Activated naive CD4-positive, alpha-beta T cell (primary cell): ENCODE data around the gene CD109.
"Not testable (repeated sequence)": the region's sequence is repeated elsewhere in the genome, so short reads cannot be mapped to it uniquely, and the experiment has no call there.

Experiments used
- DNase-seq, 4 experiments: peaks; one replicate each; lab custom pipeline; 2025; lab: John Stamatoyannopoulos, UW

The CD109 gene

GRCh38 chr6:73695619-73696421, at the start of gene CD109:
Gene CD109, plus strand, starts transcription at chr6:73696203. Its CDS starts 13 bp downstream, at chr6:73696216.
- DNase-seq, result peak in 3 of 4 experiments; percentile 21 to 54 (median 27)

GRCh38 chr6:73648166-73648565, 47.8 kb upstream of the CD109 start:
- DNase-seq, result no peak

GRCh38 chr6:73649783-73650182, 46.2 kb upstream of the CD109 start:
- no peak for DNase-seq

- peak in 3 of 4 experiments; percentile 14 to 45 (median 34) for DNase-seq
Observed at GRCh38 chr6:73652637-73653570, 43.1 kb upstream of the CD109 start.

- peak; percentile 62 to 84 (median 66) for DNase-seq
Observed at GRCh38 chr6:73653571-73654424, 42.2 kb upstream of the CD109 start, which contains the start of gene SLC17A5. Gene SLC17A5, minus strand, starts transcription at chr6:73653992. Its CDS starts 106 bp downstream, at chr6:73653886.

GRCh38 chr6:73655341-73655917, 40.6 kb upstream of the CD109 start:
- DNase-seq, result no peak

- DNase-seq, result no peak
Observed at GRCh38 chr6:73656531-73657145, 39.4 kb upstream of the CD109 start.

GRCh38 chr6:73657201-73657600, 38.8 kb upstream of the CD109 start:
- DNase-seq, result no peak

GRCh38 chr6:73664701-73665100, 31.3 kb upstream of the CD109 start:
- no peak for DNase-seq

GRCh38 chr6:73665686-73666319, 30.2 kb upstream of the CD109 start:
- DNase-seq, result no peak

- no peak for DNase-seq
Observed at GRCh38 chr6:73666393-73666792, 29.6 kb upstream of the CD109 start.

- no peak for DNase-seq
Observed at GRCh38 chr6:73667798-73668197, 28.2 kb upstream of the CD109 start.

GRCh38 chr6:73669005-73669404, 27.0 kb upstream of the CD109 start:
- DNase-seq, result no peak

GRCh38 chr6:73671911-73672685, 23.9 kb upstream of the CD109 start:
- no peak for DNase-seq

- peak; percentile 21 to 48 (median 31) for DNase-seq
Observed at GRCh38 chr6:73675466-73676098, 20.4 kb upstream of the CD109 start.

GRCh38 chr6:73679009-73679408, 17.0 kb upstream of the CD109 start:
- DNase-seq, result no peak

GRCh38 chr6:73679846-73680245, 16.2 kb upstream of the CD109 start:
- DNase-seq, result not testable (repeated sequence)

- no peak for DNase-seq
Observed at GRCh38 chr6:73680289-73680918, 15.6 kb upstream of the CD109 start.

GRCh38 chr6:73683574-73683973, 12.4 kb upstream of the CD109 start:
- not testable (repeated sequence) for DNase-seq
